ENCODE results near the gene CCDC32. TPM values are rescaled to one million over a fixed set of nuclear protein-coding genes. Genes with fewer than 3 reads are reported as not detected.

CCDC32 gene
- total and polyA plus RNA-seq, 2 donors (not counting 1 experiment from before 2014, with no cell fraction given), result 29.5 to 76.6 TPM

DNA sequence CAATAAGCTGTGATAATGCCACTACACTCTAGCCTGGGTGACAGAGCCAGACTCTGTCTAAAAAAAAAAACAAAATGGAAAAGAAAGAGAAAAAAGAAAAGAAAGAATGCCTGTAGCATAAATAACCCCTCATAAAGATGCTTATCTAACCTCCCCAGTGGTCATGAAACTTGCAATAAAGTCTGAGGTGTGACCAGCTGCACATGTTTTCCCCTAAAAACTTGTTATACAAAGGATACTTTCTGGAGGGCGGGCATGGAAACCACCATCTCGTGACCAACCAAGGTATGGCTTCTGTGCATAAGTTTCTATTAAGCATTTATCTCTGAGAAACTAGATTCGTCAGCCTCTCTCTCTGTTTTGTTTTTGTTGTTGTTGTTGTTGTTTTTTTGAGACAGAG lies 21.8 kb downstream of the CCDC32 start:
- POLR2A ChIA-PET, result interaction anchor here (0.7 kb wide), 1 partner anchor 9 kb away, joined by 13 read pairs; no protein-coding TSS in a partner anchor
- Mint-ChIP-seq H3K27me3 (no peaks in the 10 kb centered on the region), H3K4me3 (no peak overlapping the region), H3K9me3 (ENCODE audit: insufficient read depth) (no peaks in the 10 kb centered on the region), H3K4me1 (peaks cover 58% of the 10 kb centered on the region), H3K27ac (peak overlapping the region; percentile 89)
- Histone ChIP-seq H3K9ac (ENCODE audit: low read length) (no peak overlapping the region), H3K9me3 (ENCODE audit: control extremely low read depth in 1 of 3, control insufficient read depth in 2 of 3, insufficient read depth in 1 of 3, low read length in 2 of 3) (no peaks in the 10 kb centered on the region), H3K27ac (ENCODE audit: low read length in 2 of 2) (peak overlapping the region; percentile 72 to 85), H3K4me3 (ENCODE audit: control extremely low read depth in 1 of 5, extremely low read depth in 1 of 5, insufficient read depth in 1 of 5, low read depth in 2 of 5, low read length in 4 of 5) (no peak overlapping the region), H3K79me2 (ENCODE audit: control insufficient read depth, insufficient read depth, low read length) (peaks cover 63% of the 10 kb centered on the region), H2AFZ (ENCODE audit: insufficient read depth, low read depth, low read length, poor library complexity, severe bottlenecking) (no peak overlapping the region), H4K20me1 (ENCODE audit: control insufficient read depth, insufficient read depth, low read length, poor library complexity, severe bottlenecking) (no peaks in the 10 kb centered on the region), H3K4me1 (ENCODE audit: control insufficient read depth in 2 of 2, insufficient read depth in 2 of 2, low read length in 2 of 2) (peaks cover 44 to 64% of the 10 kb centered on the region in 2 donors), H3K36me3 (replicated peaks in 1 of 2; ENCODE audit: control extremely low read depth in 1 of 2, control insufficient read depth in 1 of 2, extremely low read depth in 1 of 2, insufficient read depth in 2 of 2, low read length in 1 of 2) (peaks cover 0 to 34% of the 10 kb centered on the region in 2 experiments), H3K27me3 (replicated peaks in 1 of 4; ENCODE audit: control extremely low read depth in 1 of 4, control insufficient read depth in 3 of 4, insufficient read depth in 4 of 4, low read length in 3 of 4) (no peaks in the 10 kb centered on the region), H3K4me2 (replicated peaks; ENCODE audit: low read depth, low read length, poor library complexity, severe bottlenecking) (peak overlapping the region; percentile 51)
- DNase-seq (no peak), ATAC-seq (ENCODE audit: low read depth) (no peak)
- intact Hi-C loops (cut with micrococcal nuclease), result no loop called here
- WGBS (ENCODE audit: insufficient coverage), result no CpG with 5 or more reads among the region's 3 CpGs
- TF ChIP-seq CTCF (IDR thresholded peaks at IDR 0.05), result no peak
- no peak for TF ChIP-seq EZH2 (IDR thresholded peaks at IDR 0.05; ENCODE audit: borderline replicate concordance, insufficient read depth, low read depth, low read length, poor library complexity, severe bottlenecking)
- CTCF ChIA-PET, result interaction anchor here (1.0 kb wide), 1 partner anchor 47 kb away, joined by 4 read pairs; no protein-coding TSS in a partner anchor

- no peak for ATAC-seq (ENCODE audit: low read depth)
- peaks cover 24% of the 10 kb centered on the region for H3K79me2 ChIP-seq (ENCODE audit: control insufficient read depth, insufficient read depth, low read length)
- H3K36me3 ChIP-seq (replicated peaks in 1 of 2; ENCODE audit: control extremely low read depth in 1 of 2, control insufficient read depth in 1 of 2, extremely low read depth in 1 of 2, insufficient read depth in 2 of 2, low read length in 1 of 2), result peaks cover 0 to 26% of the 10 kb centered on the region in 2 experiments
- Mint-ChIP-seq H3K9me3 (ENCODE audit: insufficient read depth) (peaks cover 3% of the 10 kb centered on the region), H3K4me3 (no peak overlapping the region), H3K4me1 (peaks cover 34% of the 10 kb centered on the region), H3K27ac (no peak overlapping the region), H3K27me3 (no peaks in the 10 kb centered on the region)
- intact Hi-C loops (cut with micrococcal nuclease), result no loop called here
- no peaks in the 10 kb centered on the region for H4K20me1 ChIP-seq (ENCODE audit: control insufficient read depth, insufficient read depth, low read length, poor library complexity, severe bottlenecking)
- H3K4me2 ChIP-seq (replicated peaks; ENCODE audit: low read depth, low read length, poor library complexity, severe bottlenecking), result no peak overlapping the region
- no peak overlapping the region for H3K4me3 ChIP-seq (ENCODE audit: control extremely low read depth in 1 of 5, extremely low read depth in 1 of 5, insufficient read depth in 1 of 5, low read depth in 2 of 5, low read length in 4 of 5)
- TF ChIP-seq CTCF (IDR thresholded peaks at IDR 0.05) (no peak), EZH2 (IDR thresholded peaks at IDR 0.05; ENCODE audit: borderline replicate concordance, insufficient read depth, low read depth, low read length, poor library complexity, severe bottlenecking) (no peak)
- 100% methylated on average over 5 of the region's 6 CpGs for WGBS (ENCODE audit: insufficient coverage)
- no peaks in the 10 kb centered on the region for H3K27me3 ChIP-seq (replicated peaks in 1 of 4; ENCODE audit: control extremely low read depth in 1 of 4, control insufficient read depth in 3 of 4, insufficient read depth in 4 of 4, low read length in 3 of 4)
- H3K9ac ChIP-seq (ENCODE audit: low read length), result no peak overlapping the region
- no peak overlapping the region for H3K27ac ChIP-seq (ENCODE audit: low read length in 2 of 2)
- ChIA-PET CTCF (interaction anchor here (1.9 kb wide), 1 partner anchor 19 kb away, joined by 7 read pairs; no protein-coding TSS in a partner anchor), POLR2A (no interaction called here)
- H2AFZ ChIP-seq (ENCODE audit: insufficient read depth, low read depth, low read length, poor library complexity, severe bottlenecking), result no peak overlapping the region
- peaks cover 0 to 9% (median 0%) of the 10 kb centered on the region in 3 donors for H3K9me3 ChIP-seq (ENCODE audit: control extremely low read depth in 1 of 3, control insufficient read depth in 2 of 3, insufficient read depth in 1 of 3, low read length in 2 of 3)
- H3K4me1 ChIP-seq (ENCODE audit: control insufficient read depth in 2 of 2, insufficient read depth in 2 of 2, low read length in 2 of 2), result peaks cover 26 to 35% of the 10 kb centered on the region in 2 donors
- DNase-seq, result no peak
Observed at GRCh38 chr15:40538976-40539375, 25.9 kb downstream of the CCDC32 start.
